Hepatocyte (in vitro differentiated cells): ENCODE measurements around the gene TP63.

ENCODE experiments used
- EZH2 ChIP-seq: fragments of 200-600 bp; sonication (generic); IDR thresholded peaks from 2 replicates; pipeline ENCODE4 v1.6.1; 2016; ENCODE audit warnings: antibody characterized with exemption, mild to moderate bottlenecking, borderline replicate concordance
- EZH2phosphoT487 ChIP-seq: fragments of 200-600 bp; sonication (generic); IDR thresholded peaks from one replicate; pipeline ENCODE4 v1.6.1; 2018; ENCODE audit warnings: antibody characterized with exemption, mild to moderate bottlenecking, low read depth, moderate library complexity; ENCODE audit not compliant: unreplicated experiment, severe bottlenecking
- TF ChIP-seq, protein P1 (sequence below): fragments of 200-600 bp; sonication (generic); IDR thresholded peaks from 2 replicates; pipeline ENCODE4 v1.5.1; 2016; ENCODE audit warnings: antibody characterized with exemption, mild to moderate bottlenecking; ENCODE audit not compliant: poor library complexity

GRCh38 chr3:189845069-189845468 lies 213.9 kb downstream of the TP63 start:
- TF ChIP-seq, protein P1, sequence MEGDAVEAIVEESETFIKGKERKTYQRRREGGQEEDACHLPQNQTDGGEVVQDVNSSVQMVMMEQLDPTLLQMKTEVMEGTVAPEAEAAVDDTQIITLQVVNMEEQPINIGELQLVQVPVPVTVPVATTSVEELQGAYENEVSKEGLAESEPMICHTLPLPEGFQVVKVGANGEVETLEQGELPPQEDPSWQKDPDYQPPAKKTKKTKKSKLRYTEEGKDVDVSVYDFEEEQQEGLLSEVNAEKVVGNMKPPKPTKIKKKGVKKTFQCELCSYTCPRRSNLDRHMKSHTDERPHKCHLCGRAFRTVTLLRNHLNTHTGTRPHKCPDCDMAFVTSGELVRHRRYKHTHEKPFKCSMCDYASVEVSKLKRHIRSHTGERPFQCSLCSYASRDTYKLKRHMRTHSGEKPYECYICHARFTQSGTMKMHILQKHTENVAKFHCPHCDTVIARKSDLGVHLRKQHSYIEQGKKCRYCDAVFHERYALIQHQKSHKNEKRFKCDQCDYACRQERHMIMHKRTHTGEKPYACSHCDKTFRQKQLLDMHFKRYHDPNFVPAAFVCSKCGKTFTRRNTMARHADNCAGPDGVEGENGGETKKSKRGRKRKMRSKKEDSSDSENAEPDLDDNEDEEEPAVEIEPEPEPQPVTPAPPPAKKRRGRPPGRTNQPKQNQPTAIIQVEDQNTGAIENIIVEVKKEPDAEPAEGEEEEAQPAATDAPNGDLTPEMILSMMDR: no peak
- TF ChIP-seq EZH2: no peak
- no peak for TF ChIP-seq EZH2phosphoT487
